Immature natural killer cell (primary cell): ENCODE data around the gene COBL. TPM values are rescaled to one million over a fixed set of nuclear protein-coding genes. Genes with fewer than 3 reads are reported as not detected.
A peak's percentile ranks its signal among the peaks of the same experiment; 100 is the strongest.

ENCODE experiments used
- DNase-seq, 3 donors: peaks; one replicate each; pipeline ENCODE4 v3.0.0; 2022; ENCODE audit warnings: mixed read lengths in 1 of 3
- H3K27ac Mint-ChIP-seq, 6 donors: one replicate each; pipeline ENCODE4 v1.8.0; 2020; ENCODE audit warnings: mixed read lengths in 6 of 6, mild to moderate bottlenecking in 5 of 6, inconsistent platforms in 4 of 6, moderate library complexity in 3 of 6
- H3K27me3 Mint-ChIP-seq, 3 donors: one replicate each; pipeline ENCODE4 v1.8.0; 2020 to 2021; ENCODE audit warnings: low read depth in 3 of 3, mild to moderate bottlenecking in 3 of 3, mixed read lengths in 3 of 3, moderate library complexity in 3 of 3, inconsistent platforms in 1 of 3
- H3K36me3 Mint-ChIP-seq, 3 donors: one replicate each; pipeline ENCODE4 v1.8.0; 2020; ENCODE audit warnings: mixed read lengths in 3 of 3, inconsistent platforms in 2 of 3, mild to moderate bottlenecking in 2 of 3
- H3K4me1 Mint-ChIP-seq, 2 donors: one replicate each; pipeline ENCODE4 v1.8.0; 2020; ENCODE audit warnings: inconsistent platforms in 2 of 2, mild to moderate bottlenecking in 2 of 2, mixed read lengths in 2 of 2, moderate library complexity in 1 of 2
- H3K4me3 Mint-ChIP-seq, 5 donors: one replicate each; pipeline ENCODE4 v1.8.0; 2020; ENCODE audit warnings: mild to moderate bottlenecking in 5 of 5, mixed read lengths in 5 of 5, inconsistent platforms in 3 of 5, moderate library complexity in 3 of 5
- H3K9me3 Mint-ChIP-seq, 6 donors: one replicate each; pipeline ENCODE4 v1.8.0; 2020; ENCODE audit warnings: mild to moderate bottlenecking in 6 of 6, mixed read lengths in 6 of 6, inconsistent platforms in 4 of 6, moderate library complexity in 3 of 6
- polyA plus RNA-seq, 3 donors: library from polyadenylated mRNA; unstranded; fragments of 300-500 nt; fragmentation: Illumina TruSeq; gene quantifications; one replicate each; pipeline ENCODE4 v1.2.3, GENCODE V29; 2021

The COBL gene
- polyA plus RNA-seq, 3 donors from 2014 or later: not detected

GRCh38 chr7:51340936-51341335 is 24.3 kb upstream of the COBL start:
- DNase-seq: no peak
- H3K4me1 Mint-ChIP-seq: no peaks in the 10 kb centered on the region
- no peaks in the 10 kb centered on the region for H3K36me3 Mint-ChIP-seq
- no peak overlapping the region for H3K27ac Mint-ChIP-seq
- H3K27me3 Mint-ChIP-seq: peaks cover 1 to 9% (median 6%) of the 10 kb centered on the region in 3 donors
- no peak overlapping the region for H3K4me3 Mint-ChIP-seq
- no peaks in the 10 kb centered on the region for H3K9me3 Mint-ChIP-seq

- no peaks in the 10 kb centered on the region for H3K9me3 Mint-ChIP-seq
Measured at GRCh38 chr7:51340029-51340838, 23.6 kb upstream of the COBL start.

GRCh38 chr7:51335057-51335456 is 18.4 kb upstream of the COBL start:
- no peaks in the 10 kb centered on the region for H3K36me3 Mint-ChIP-seq
- DNase-seq: no peak
- H3K4me3 Mint-ChIP-seq: no peak overlapping the region
- H3K9me3 Mint-ChIP-seq: peaks cover 0 to 3% (median 0%) of the 10 kb centered on the region in 6 donors
- peaks cover 0 to 3% (median 2%) of the 10 kb centered on the region in 3 donors for H3K27me3 Mint-ChIP-seq
- H3K4me1 Mint-ChIP-seq: no peaks in the 10 kb centered on the region
- no peak overlapping the region for H3K27ac Mint-ChIP-seq

More at GRCh38 chr7:51340029-51340838, 23.6 kb upstream of the COBL start:
- no peak for DNase-seq
- Mint-ChIP-seq H3K27ac (no peak overlapping the region), H3K4me3 (no peak overlapping the region), H3K27me3 (peaks cover 1 to 9% (median 6%) of the 10 kb centered on the region in 3 donors), H3K4me1 (no peaks in the 10 kb centered on the region), H3K36me3 (no peaks in the 10 kb centered on the region)

- peaks cover 0 to 3% (median 0%) of the 10 kb centered on the region in 6 donors for H3K9me3 Mint-ChIP-seq
- no peak overlapping the region for H3K4me3 Mint-ChIP-seq
- no peak for DNase-seq
- H3K27me3 Mint-ChIP-seq: peaks cover 2% of the 10 kb centered on the region in 3 donors
- H3K4me1 Mint-ChIP-seq: no peaks in the 10 kb centered on the region
- H3K27ac Mint-ChIP-seq: no peak overlapping the region
- H3K36me3 Mint-ChIP-seq: no peaks in the 10 kb centered on the region
Measured at GRCh38 chr7:51329696-51330263, 13.2 kb upstream of the COBL start.

GRCh38 chr7:51328351-51328801 is 11.8 kb upstream of the COBL start:
- Mint-ChIP-seq H3K27ac (no peak overlapping the region), H3K4me3 (no peak overlapping the region), H3K4me1 (no peaks in the 10 kb centered on the region), H3K36me3 (no peaks in the 10 kb centered on the region), H3K27me3 (peaks cover 2% of the 10 kb centered on the region in 3 donors), H3K9me3 (peaks cover 0 to 3% (median 0%) of the 10 kb centered on the region in 6 donors)
- DNase-seq: no peak

- H3K4me3 Mint-ChIP-seq: no peak overlapping the region
- peaks cover 2% of the 10 kb centered on the region in 3 donors for H3K27me3 Mint-ChIP-seq
- no peak overlapping the region for H3K27ac Mint-ChIP-seq
- DNase-seq: no peak
- H3K4me1 Mint-ChIP-seq: no peaks in the 10 kb centered on the region
- no peaks in the 10 kb centered on the region for H3K9me3 Mint-ChIP-seq
- no peaks in the 10 kb centered on the region for H3K36me3 Mint-ChIP-seq
Measured at GRCh38 chr7:51327287-51327717, 10.7 kb upstream of the COBL start.

GRCh38 chr7:51326656-51327286 is 10.2 kb upstream of the COBL start:
- Mint-ChIP-seq H3K27ac (no peak overlapping the region), H3K4me3 (no peak overlapping the region), H3K36me3 (no peaks in the 10 kb centered on the region), H3K9me3 (no peaks in the 10 kb centered on the region), H3K4me1 (no peaks in the 10 kb centered on the region), H3K27me3 (peaks cover 2% of the 10 kb centered on the region in 3 donors)
- DNase-seq: no peak

GRCh38 chr7:51325908-51326307 is 9.3 kb upstream of the COBL start:
- no peaks in the 10 kb centered on the region for H3K36me3 Mint-ChIP-seq
- H3K4me3 Mint-ChIP-seq: no peak overlapping the region
- peaks cover 2% of the 10 kb centered on the region in 3 donors for H3K27me3 Mint-ChIP-seq
- no peaks in the 10 kb centered on the region for H3K9me3 Mint-ChIP-seq
- H3K4me1 Mint-ChIP-seq: no peaks in the 10 kb centered on the region
- no peak for DNase-seq
- H3K27ac Mint-ChIP-seq: no peak overlapping the region

GRCh38 chr7:51325261-51325676 is 8.7 kb upstream of the COBL start:
- H3K27me3 Mint-ChIP-seq: peaks cover 2% of the 10 kb centered on the region in 3 donors
- no peak overlapping the region for H3K27ac Mint-ChIP-seq
- H3K9me3 Mint-ChIP-seq: peaks cover 0 to 2% (median 0%) of the 10 kb centered on the region in 6 donors
- no peaks in the 10 kb centered on the region for H3K36me3 Mint-ChIP-seq
- H3K4me3 Mint-ChIP-seq: no peak overlapping the region
- H3K4me1 Mint-ChIP-seq: no peaks in the 10 kb centered on the region
- DNase-seq: no peak

- Mint-ChIP-seq H3K4me1 (no peaks in the 10 kb centered on the region), H3K36me3 (no peaks in the 10 kb centered on the region), H3K27me3 (peaks cover 2 to 5% (median 2%) of the 10 kb centered on the region in 3 donors), H3K4me3 (no peak overlapping the region), H3K9me3 (peaks cover 0 to 2% (median 0%) of the 10 kb centered on the region in 6 donors), H3K27ac (no peak overlapping the region)
- no peak for DNase-seq
Measured at GRCh38 chr7:51324206-51324898, 7.7 kb upstream of the COBL start.

- Mint-ChIP-seq H3K4me3 (no peak overlapping the region), H3K27ac (no peak overlapping the region), H3K4me1 (no peaks in the 10 kb centered on the region), H3K9me3 (peaks cover 0 to 2% (median 0%) of the 10 kb centered on the region in 6 donors), H3K36me3 (no peaks in the 10 kb centered on the region), H3K27me3 (peaks cover 6 to 15% (median 14%) of the 10 kb centered on the region in 3 donors)
- no peak for DNase-seq
Measured at GRCh38 chr7:51321961-51322515, 5.4 kb upstream of the COBL start.

- H3K4me1 Mint-ChIP-seq: no peaks in the 10 kb centered on the region
- H3K27me3 Mint-ChIP-seq: peaks cover 8 to 22% (median 13%) of the 10 kb centered on the region in 3 donors
- peaks cover 0 to 4% (median 0%) of the 10 kb centered on the region in 6 donors for H3K9me3 Mint-ChIP-seq
Measured at GRCh38 chr7:51318886-51319579, 2.4 kb upstream of the COBL start.

GRCh38 chr7:51318001-51318400 is 1.4 kb upstream of the COBL start:
- Mint-ChIP-seq H3K4me1 (no peaks in the 10 kb centered on the region), H3K36me3 (no peaks in the 10 kb centered on the region), H3K27me3 (peaks cover 8 to 22% (median 13%) of the 10 kb centered on the region in 3 donors), H3K4me3 (peak overlapping the region in 1 of 5 donors; percentile 48), H3K9me3 (peaks cover 0 to 4% (median 0%) of the 10 kb centered on the region in 6 donors), H3K27ac (no peak overlapping the region)
- DNase-seq: no peak

More at GRCh38 chr7:51318886-51319579, 2.4 kb upstream of the COBL start:
- Mint-ChIP-seq H3K36me3 (no peaks in the 10 kb centered on the region), H3K27ac (no peak overlapping the region), H3K4me3 (no peak overlapping the region)
- DNase-seq: no peak
